ENCODE data around the gene C1orf210. TPM values are rescaled to one million over a fixed set of nuclear protein-coding genes. Genes with fewer than 3 reads are reported as not detected.

C1orf210 gene
- total RNA-seq, 1 experiment from 2014 or later: 5.9 TPM

DNA sequence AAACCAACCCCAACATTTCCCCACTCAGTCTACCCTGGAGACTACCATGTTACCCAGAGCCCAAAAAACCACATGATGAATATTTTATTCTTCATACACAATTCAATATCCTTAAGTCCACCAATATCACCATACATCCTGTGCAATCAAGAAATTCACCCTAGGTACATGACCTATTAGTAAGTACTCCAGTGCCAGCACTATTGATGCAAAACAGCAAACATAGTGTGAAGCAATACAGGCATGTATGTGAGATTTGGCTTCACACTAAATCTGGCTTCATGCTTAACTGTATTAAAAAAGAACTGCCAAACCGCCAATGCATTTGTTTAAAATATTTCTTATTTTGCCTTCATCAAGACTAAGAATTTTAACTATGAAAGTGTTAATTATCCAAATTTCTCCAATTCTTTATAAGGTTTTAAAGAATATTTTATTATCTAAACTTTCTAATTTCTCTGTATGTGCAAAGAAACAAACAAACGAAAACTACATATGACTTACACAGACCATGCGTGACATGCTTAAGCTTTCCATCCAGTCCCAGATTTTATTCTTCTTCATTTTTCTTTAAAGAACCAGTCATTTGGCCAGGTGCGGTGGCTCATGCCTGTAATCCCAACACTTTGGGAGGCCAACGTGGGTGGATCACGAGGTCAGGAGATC, 38.0 kb downstream of the C1orf210 start:
- H3K18ac ChIP-seq (ENCODE audit: insufficient read length, low read depth, low read length): no peak overlapping the region
- no peak overlapping the region for H2BK5ac ChIP-seq (ENCODE audit: insufficient read length, low read length)
- no peak overlapping the region for H3K4me2 ChIP-seq (ENCODE audit: insufficient read depth, insufficient read length, low read length)
- H3K23ac ChIP-seq (ENCODE audit: insufficient read length, low read depth, low read length): no peak overlapping the region
- no peaks in the 10 kb centered on the region for H3K4me1 ChIP-seq (ENCODE audit: insufficient read depth, low read length)
- Mint-ChIP-seq H3K4me1 (no peaks in the 10 kb centered on the region), H3K36me3 (ENCODE audit: insufficient read depth in 1 of 3, low read depth in 3 of 3) (peaks cover 9 to 19% (median 14%) of the 10 kb centered on the region in 3 experiments), H3K9me3 (peaks cover 67 to 73% of the 10 kb centered on the region in 2 experiments), H3K4me3 (no peak overlapping the region), H3K27me3 (ENCODE audit: low read depth) (peaks cover 6% of the 10 kb centered on the region; the same call in 1 of the 2 replicates), H3K27ac (no peak overlapping the region)
- no peak overlapping the region for H3K56ac ChIP-seq (ENCODE audit: insufficient read length, low read depth, low read length)
- no peak overlapping the region for H3K27ac ChIP-seq (ENCODE audit: insufficient read length, low read depth, low read length)
- no peak overlapping the region for H2BK20ac ChIP-seq (ENCODE audit: low read depth, low read length, poor library complexity, severe bottlenecking)
- no peak overlapping the region for H2BK120ac ChIP-seq (ENCODE audit: low read depth, low read length, poor library complexity, severe bottlenecking)
- no CpG with 5 or more reads among the region's 6 CpGs for WGBS (ENCODE audit: extremely low coverage, insufficient read length, low lambda C conversion rate)
- H4K20me1 ChIP-seq (ENCODE audit: control insufficient read depth, insufficient read depth, insufficient read length): no peaks in the 10 kb centered on the region
- H3K79me2 ChIP-seq (ENCODE audit: insufficient read depth, low read length): no peaks in the 10 kb centered on the region
- H3K14ac ChIP-seq (ENCODE audit: insufficient read depth, low read length): no peak overlapping the region
- H2AK5ac ChIP-seq (ENCODE audit: insufficient read length, low read length): no peak overlapping the region
- no peak for DNase-seq
- H4K5ac ChIP-seq (ENCODE audit: insufficient read length, low read depth, low read length): no peak overlapping the region
- TF ChIP-seq, protein P1, sequence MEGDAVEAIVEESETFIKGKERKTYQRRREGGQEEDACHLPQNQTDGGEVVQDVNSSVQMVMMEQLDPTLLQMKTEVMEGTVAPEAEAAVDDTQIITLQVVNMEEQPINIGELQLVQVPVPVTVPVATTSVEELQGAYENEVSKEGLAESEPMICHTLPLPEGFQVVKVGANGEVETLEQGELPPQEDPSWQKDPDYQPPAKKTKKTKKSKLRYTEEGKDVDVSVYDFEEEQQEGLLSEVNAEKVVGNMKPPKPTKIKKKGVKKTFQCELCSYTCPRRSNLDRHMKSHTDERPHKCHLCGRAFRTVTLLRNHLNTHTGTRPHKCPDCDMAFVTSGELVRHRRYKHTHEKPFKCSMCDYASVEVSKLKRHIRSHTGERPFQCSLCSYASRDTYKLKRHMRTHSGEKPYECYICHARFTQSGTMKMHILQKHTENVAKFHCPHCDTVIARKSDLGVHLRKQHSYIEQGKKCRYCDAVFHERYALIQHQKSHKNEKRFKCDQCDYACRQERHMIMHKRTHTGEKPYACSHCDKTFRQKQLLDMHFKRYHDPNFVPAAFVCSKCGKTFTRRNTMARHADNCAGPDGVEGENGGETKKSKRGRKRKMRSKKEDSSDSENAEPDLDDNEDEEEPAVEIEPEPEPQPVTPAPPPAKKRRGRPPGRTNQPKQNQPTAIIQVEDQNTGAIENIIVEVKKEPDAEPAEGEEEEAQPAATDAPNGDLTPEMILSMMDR (conservative IDR thresholded peaks at IDR 0.05): no peak
- H2AFZ ChIP-seq (ENCODE audit: low read length): no peak overlapping the region
- H3K9me3 ChIP-seq (ENCODE audit: control insufficient read depth, low read depth, low read length): peaks cover 22% of the 10 kb centered on the region
- no peak overlapping the region for H3K9ac ChIP-seq (ENCODE audit: extremely low read depth, insufficient read length, low read length)
- no peaks in the 10 kb centered on the region for H3K23me2 ChIP-seq (ENCODE audit: insufficient read length, low read depth, low read length, poor library complexity, severe bottlenecking)
- H4K91ac ChIP-seq (ENCODE audit: insufficient read length, low read depth, low read length): no peak overlapping the region
- no peak overlapping the region for H3K4ac ChIP-seq (ENCODE audit: low read depth, low read length)
- no peak overlapping the region for H2BK15ac ChIP-seq (ENCODE audit: low read depth, low read length)
- no peaks in the 10 kb centered on the region for H3K79me1 ChIP-seq (ENCODE audit: insufficient read depth, low read depth, low read length, poor library complexity, severe bottlenecking)
- H2BK12ac ChIP-seq (ENCODE audit: insufficient read length, low read depth, low read length): no peak overlapping the region
- no peaks in the 10 kb centered on the region for H3K27me3 ChIP-seq (ENCODE audit: insufficient read depth, low read length)
- no peak overlapping the region for H4K8ac ChIP-seq (replicated peaks; ENCODE audit: insufficient read length, low read depth, low read length)
- H3T11ph ChIP-seq (ENCODE audit: low read length): no peak overlapping the region

All from H9 (cell line).